ENCODE results near the gene CAMTA1. TPM values are rescaled to one million over a fixed set of nuclear protein-coding genes. Genes with fewer than 3 reads are reported as not detected.

CAMTA1 gene
- total RNA-seq, 1 donor from 2014 or later, result 67.9 TPM

DNA sequence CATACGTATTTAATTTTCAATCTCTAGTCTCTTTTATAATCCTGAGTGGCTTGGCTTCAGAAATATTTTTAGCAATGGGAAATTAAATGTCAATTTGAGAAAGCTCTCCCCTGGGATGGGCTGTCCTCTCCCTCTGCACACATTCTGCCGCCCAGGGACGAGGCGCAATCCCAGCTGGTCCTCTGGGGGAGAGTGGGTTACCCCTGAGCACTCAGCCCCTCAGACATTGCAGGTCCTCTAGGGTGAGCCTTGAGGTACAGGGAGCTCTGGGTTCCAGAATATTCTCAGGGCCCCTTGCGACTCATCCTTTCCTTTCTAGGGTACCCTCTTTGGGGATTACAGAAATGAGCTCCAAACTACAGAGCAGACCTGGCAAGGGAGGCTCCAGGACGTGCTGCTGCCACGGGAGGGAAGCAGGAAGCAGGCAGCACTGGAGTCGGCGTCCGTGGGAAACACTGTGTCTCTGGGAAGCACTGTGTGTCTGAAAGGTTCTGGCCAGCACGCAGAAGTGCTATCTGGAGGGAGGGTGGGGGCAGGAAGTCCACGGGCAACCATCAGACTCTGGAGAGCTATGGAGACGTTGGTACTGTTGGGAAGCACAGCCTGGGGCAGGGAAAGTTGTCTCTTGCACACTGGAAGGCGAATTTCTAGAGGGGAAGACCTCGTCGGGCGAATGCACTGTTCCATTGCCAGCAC lies 642.5 kb downstream of the CAMTA1 start:
- no peak for DNase-seq (ENCODE audit: low spot score)

DNA sequence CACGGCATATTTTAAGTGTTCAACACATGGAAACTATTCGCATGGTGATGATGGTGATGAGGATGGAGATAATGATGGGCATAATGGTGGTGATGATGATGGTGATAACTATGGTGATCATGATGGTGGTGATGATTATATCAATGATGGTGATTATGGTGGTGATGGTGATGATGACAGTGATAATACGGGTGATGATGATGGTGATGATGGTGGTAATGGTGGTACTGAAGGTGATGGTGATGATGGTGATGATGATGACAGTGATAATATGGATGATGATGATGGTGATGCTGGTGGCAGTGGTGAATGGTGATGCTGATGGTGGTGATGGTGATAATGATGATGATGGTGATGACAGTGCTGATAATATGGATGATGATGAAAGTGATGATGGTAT lies 644.0 kb downstream of the CAMTA1 start:
- DNase-seq (ENCODE audit: low spot score), result no peak

DNA sequence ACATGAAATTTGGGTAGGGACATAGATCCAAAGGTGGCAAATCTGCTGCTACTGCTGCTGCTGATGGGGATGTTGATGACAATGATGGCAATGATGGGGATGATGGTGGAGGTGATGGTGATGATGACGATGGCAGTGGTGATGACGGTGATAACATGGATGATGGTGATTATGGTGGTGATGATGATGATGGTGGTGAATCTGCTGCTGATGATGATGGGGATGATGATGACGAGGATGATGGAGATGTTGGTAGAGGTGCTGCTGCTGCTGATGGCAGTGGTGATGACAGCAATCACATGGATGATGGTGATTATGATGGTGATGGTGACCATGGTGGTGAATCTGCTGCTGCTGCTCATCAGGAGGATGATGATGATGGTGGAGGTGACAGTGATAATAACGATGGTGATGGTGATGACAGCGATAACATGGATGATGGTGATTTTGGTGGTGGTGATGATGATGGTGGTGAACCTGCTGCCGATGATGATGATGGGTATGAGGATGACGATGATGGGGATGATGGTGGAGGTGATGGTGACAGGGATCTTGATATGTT lies 644.9 kb downstream of the CAMTA1 start:
- no peak for DNase-seq (ENCODE audit: low spot score)

DNA sequence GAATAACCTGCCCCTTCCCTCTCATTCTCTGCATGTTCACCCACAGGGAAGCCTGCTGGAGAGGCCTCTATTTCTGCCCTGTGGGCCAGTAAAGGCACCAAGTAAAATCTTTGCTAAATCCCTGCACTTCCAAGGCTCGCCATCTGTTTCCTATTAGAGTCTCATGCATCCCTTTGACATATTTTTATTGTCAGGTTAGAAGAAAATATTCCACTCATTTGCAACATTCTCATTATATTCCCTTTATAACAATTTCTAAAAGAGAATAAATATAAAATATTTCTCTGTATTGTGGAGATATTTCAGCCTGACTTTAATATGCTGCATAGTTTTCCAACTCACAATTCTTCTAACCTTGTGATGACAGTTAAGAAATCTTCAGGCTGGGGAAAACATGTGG lies 645.4 kb downstream of the CAMTA1 start:
- no peak for DNase-seq (ENCODE audit: low spot score)

DNA sequence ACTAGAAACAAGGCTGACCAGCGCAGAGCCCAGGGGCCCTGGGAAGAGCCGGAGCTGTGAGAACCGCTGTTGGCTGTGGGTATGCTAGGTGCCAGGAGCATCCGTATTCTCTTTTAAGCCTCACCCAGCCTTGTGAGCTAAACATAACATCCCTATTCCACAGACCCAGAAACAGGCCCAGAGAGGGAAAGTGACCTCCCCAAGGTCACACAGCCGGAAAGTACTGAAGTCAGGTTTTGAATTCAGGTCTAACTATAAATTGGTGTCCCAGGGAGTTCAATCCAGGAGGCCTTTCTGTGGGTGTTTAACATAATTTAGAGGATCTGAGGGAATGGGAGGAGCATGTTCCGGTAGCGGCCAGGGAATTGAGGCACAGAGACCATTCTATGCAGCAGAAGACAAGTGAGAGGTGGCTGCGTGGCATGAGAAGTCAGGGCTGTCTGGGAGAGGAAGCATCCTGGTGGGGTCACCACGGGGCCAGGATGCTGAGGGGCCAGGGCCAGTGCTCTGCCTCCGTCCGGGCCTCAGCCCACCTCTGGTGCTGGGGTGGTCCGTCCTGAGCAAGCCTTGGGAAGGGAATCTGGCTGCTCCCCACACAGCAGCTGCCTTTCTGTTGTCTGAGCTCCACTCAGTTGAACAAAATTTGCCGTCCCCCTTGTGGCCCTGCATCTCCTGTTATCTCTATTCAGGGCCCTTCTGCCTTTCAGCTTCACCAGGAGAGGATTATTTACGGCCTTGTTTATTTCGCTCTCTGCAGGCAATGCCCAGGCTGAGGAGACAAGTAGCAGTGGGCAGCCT lies 647.0 kb downstream of the CAMTA1 start:
- DNase-seq (ENCODE audit: low spot score), result no peak

DNA sequence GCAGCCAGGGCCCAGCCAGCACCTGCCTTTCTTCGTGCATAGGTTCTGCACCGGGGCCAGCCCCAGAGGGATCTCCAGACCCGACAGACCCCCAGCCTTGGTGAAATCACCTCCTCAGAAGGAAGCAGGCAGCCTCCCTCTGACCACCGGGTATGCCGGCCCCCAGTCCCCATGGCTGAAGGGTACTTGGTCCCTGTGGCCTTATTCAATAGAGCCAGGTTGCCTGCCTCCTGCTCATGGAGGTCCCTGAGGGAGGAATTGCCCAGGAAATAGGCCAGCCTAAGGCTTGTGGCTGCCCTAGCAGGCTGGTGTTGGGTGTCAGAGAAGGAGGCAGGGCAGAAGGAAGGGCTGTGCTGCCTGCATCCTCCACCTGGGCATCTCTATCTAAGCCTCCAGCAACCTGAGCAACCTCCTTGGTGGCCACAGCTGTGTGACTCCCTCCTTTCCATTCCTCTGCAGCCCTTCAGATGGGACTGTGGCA lies 647.7 kb downstream of the CAMTA1 start:
- no peak for DNase-seq (ENCODE audit: low spot score)

DNA sequence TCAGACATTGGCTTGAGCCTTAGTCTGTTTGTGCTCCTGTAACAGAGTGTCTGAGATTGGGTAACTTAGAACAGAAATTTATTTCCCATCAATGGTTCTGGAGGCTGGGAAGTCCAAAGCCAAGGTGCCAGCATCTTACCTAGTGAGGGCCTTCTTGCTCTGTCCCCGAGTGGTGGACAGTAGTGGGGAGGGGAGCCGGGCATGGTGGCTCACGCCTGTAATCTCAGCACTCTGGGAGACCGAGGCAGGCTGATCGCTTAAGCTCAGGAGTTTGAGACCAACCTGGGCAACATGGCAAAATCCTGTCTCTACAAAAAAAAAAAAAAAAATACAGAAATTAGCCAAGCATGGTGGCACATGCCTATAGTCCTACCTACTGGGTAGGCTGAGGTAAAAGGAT lies 649.3 kb downstream of the CAMTA1 start:
- DNase-seq (ENCODE audit: low spot score), result no peak

DNA sequence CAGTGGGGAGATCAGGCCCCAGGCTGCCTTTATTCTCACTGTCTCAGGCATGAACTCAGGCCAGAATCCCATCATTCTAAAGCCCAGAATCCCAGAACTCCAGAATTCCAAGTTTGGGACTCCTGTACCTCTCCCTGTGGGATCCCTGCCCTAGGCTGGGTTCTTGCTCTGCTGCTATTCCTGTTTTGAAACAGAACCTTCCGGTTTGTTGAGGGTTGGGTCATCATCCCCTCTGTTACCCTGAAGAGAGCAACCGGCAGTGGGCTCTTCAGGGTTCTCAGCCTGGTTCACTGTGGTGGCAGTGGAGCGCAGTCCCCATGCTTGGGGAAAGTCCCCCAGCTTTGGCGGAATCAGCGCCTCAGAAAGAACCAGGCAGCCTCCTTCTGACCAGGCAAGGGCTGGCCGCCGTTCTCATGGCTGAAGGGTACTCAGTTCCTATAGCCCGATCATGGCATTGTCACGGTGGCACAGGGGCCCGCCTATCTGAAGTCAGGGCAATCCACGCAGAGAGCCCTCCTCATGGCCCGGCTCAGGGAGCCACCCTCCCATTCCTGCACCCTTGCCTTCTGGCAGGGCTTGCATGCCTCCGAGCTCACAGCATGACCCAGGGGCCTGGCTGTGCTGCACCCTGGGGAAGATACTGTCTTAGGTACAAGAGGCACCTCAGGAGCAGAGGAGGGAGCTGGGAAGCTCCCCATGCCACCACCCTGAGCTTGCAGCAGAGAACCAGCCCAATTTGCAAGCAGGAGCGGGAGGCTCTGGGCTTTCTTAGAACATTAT lies 650.2 kb downstream of the CAMTA1 start:
- DNase-seq (ENCODE audit: low spot score), result no peak

DNA sequence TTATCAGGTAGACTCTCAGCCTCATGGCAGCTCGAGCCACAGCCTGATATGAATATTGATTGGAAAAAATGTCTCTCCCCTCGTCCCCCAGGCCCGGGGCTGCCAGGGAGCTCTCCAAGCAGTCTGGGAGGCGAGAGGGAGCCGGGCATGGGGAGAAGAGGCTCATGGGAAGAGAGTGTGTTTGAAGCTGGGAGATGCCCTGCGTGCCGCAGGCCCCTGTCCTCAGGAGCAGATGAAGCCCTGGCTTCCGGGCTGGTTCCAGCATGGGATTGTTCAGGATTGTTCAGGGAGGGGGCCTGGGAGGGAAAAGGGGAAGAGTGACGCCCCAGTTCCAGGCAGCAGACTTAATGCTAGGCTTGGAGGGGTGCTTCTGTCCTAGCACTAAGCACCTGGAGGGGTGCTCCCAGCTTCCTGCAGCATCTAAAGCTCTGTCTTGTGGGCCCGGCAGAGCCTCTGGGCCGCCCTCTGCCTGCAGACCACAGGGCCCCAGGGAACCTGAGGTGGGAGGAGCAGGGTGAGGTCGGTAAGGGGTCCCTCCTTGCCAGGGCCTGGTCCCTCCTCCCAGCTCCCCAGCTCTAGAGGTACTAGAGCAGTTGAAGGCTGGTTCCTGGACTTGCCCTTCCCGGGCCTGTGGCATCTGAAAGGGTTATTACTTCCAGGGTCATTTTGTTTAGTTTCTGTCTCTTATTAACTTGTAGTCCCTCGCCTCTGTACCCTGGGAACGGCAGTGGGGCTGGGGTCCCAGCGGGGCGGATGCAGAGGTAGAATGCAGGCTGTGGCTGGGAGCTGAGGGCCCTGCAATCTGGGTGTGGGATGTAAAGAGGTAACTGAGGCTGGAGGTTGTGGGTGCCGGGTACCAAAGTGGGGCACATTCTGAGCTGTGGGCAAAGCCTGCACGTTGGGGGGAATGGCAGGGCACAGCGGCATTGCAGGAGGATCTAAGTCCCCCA lies 651.1 kb downstream of the CAMTA1 start:
- no peak for DNase-seq (ENCODE audit: low spot score)

DNA sequence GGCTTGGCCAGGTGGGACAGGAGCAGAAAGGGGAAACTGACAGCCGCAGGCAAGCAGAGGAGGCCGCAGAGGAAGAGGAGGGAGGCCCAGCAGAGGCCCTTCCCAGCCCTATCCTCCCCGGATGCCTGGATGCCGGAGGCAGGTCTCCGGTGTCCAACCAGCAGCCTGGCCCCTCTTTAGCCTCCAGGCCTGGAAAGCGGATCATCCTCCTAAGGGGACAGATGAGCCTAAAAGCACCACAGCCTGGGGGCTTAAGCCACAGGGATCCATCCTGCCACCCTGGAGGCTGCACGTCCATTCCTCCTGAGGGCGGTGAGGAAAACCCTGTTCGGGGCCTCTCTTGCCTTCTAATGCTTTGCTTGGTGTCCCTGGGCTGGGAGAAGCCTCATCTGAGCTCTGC lies 651.8 kb downstream of the CAMTA1 start:
- DNase-seq (ENCODE audit: low spot score), result no peak

DNA sequence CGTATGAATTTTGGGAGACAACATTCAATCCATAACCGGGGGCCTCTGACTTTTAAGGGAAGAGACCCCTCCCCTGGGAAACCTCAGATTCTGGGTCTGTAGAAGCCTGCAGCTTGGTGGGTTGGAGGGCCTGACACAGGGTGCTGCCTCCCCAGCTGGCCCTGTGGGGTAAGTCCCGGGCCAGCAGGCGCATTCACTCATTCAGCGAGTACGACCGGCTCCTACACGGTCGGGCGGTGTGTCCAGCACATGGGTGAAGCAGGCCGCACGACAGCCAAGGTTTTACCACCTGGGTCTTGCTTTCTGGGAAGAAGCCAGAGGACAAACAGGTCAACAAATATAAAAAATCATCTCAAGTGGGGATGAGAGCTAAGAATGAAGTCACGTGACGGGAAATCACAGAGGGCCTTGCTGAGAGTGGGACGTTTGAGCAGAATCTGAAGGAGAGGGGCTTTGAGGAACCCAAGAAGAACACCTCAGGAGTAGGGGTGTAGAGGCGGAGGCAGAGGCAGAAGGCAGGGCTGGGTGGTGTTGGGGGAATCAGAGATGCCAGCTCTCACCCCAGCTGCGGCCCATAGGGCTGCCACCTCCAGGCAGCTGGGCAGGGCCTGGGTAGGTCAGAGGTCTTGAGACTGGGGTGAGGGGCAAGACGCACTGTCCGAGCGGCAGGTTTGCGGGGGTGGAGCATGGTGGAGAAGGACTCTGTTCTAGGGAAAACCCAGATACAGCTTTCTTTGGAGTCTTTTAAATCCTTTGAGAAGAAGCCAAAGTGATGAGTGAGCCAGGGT lies 652.5 kb downstream of the CAMTA1 start:
- no peak for DNase-seq (ENCODE audit: low spot score)

DNA sequence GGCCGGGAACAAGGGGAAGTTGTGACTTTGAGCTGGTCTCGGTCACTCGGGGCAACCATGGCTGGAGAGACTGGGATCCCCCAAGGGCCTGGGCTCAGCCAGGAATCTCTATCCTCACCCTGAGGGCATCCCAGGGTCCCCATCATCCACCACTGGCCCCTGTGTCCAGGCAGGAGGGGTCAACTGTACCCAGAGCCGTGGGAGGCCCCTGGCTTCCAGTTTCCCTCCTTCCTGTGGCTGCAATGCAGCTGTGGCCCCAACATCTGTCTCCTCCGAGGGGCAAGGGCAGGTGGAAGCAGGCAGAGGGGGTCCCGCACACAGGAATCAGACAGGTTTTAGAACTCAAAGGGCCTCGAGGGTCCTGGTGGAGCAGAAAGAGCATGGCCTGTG lies 653.1 kb downstream of the CAMTA1 start:
- no peak for DNase-seq (ENCODE audit: low spot score)

DNA sequence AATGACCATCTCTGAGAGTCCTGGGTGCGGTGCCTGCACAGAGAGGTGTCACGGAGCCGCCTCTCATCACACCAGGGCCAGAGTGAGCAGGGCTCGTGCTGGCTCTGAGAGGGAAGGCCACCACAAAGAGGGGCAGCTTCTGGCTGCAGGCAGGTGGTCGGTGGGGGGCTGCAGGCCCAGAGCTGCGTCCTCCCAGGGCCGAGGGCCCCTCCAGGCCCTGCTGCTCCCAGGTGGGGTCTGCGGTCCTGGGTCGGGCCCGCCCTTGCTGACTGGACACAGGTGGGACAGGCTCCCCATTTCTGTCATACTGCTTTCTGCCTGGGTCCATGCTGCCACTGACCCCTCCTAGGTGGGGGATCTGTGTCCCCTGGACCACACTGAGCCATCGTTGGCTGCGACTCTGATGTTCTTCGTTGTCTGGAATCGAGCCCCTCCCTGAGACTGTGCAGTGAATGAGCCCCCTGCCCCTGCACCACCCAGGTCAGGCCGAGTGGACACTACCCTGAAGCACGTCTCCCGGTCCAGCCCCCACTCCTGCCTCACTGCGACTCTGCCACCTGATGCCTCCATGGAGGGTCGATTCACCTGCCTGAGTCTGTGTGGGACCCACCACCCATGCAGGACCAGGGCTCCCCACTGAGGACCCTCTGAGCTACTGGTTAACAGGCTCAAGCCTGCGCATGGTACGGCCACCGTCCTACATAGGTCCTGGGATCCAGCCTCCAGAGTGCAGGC lies 653.8 kb downstream of the CAMTA1 start:
- no peak for DNase-seq (ENCODE audit: low spot score)

DNA sequence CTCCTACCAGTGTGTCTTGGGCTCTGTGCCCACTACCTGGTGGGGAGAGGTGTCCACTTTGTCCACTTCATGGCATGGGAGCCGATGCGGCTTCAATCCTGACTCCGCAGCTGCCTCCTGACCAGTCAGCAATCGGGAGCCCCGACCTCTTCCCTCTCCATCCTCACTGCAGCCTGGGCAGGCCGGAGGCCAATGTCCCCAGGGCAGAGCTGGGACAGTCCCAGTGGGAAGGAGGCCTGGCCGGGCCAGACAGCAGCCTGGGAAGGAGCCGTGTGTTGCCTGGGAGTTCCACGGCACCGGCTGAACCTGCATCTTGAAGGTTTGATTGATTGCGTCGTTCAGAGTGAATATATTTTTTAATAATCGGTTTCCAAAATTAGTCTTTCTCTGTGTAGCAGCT lies 654.9 kb downstream of the CAMTA1 start:
- DNase-seq (ENCODE audit: low spot score), result no peak

DNA sequence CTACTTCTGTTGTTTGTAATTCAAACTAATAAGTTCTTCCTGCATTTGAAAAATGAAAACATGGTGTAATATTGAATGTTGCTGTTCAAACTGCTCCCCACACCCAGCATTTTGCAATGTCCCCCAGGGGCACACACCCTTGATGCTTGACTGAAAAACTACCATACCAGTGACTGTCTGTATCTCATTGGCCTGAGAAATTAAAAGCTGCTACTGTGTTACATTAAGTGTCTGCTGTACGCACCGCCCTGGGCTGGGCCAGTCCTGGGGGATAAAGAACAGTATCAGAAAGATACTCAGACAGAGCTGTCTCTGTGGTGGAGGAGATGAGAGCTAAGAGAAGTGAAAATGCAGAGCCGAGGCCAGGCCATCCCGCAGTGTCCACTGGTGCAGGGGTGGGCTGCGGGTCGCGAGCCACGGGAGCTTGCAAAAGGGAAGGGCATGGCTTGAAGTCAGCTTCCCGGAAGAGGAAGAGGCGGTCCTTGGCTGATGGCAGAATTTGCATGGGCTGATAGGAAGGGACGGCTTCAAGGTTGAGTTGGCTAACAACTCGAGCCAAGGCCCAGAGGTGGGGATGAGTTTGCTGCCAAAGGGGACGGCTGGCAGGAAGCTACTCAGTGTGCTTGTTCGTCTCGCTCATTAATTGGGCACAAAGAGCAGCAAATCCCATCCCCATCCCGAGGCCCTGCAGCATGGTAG lies 656.0 kb downstream of the CAMTA1 start:
- DNase-seq (ENCODE audit: low spot score), result no peak

DNA sequence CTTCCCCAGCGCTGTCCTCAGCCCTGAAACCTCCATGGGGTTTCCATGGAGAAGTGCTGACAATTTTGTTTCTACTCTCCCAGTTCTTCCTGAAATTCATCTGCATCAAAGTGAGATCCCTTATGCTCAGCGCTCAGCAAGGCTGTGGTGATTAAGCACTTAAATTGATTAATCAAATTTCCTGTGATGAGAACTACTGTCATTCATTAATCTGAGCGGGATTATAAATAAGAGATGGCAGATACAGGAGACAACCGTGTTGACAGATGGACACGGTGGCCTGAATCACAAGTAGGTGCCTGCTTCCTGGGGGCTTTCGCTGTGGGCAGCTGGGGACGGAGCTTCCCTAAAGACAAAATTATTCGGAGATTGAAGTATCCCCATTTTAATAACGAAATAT lies 656.8 kb downstream of the CAMTA1 start:
- no peak for DNase-seq (ENCODE audit: low spot score)

DNA sequence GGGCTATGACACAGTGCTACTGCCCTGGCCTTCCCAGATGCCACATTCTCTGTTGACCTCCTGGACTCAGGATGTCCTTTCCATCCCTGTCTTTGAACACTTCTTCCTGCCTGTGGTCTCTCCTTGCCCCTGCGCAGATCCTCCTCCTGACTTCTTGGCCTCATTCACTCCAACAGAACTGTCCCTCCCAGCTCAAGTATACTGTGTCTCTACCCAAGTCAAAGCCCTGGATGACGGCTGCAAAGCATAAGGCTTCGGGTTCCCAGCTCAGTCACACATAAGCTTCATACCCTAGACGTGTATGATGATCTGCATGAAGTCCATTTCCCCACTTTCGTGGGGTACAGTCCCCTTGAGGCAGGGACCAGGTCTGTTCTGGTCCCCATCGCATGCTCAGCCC lies 657.7 kb downstream of the CAMTA1 start:
- DNase-seq (ENCODE audit: low spot score), result no peak

DNA sequence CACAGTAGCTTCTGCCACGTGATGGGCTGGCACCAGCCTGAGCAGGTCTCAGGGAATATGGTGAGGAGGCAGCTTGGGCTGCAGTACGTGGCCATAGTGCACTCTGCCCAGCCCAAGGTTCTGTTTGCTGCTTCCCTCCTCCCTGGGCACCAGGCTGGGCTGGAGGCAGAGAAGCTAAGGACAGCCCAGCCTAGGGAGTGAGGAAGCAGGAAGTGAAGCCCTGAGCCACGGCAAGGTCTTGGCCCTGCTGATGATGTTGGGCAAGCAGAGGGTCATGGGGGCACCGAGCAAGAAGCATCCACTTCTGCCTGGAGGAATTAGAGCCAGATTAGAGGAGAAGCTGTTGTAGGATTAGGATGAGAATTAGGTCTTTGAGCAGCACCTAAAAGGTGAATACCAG lies 659.1 kb downstream of the CAMTA1 start:
- DNase-seq (ENCODE audit: low spot score), result no peak

DNA sequence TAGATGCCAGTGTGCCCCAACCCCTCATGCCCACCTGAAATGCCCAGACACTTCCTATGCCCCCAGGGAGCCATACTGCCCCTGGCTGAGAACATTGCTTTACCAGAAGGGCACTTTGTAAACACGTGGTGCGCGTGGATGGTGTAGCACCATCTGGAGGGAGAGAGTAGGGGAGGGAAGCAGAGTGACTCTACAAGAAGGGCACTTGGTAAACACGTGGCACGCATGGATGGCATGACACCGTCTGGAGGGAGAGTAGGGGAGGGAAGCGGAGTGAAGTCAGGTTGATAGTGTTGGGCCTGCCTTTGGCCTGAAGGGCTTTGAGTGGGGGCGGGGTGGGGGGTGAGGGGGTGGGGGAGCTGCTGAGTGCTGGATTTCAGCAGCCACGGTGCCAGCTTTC lies 661.8 kb downstream of the CAMTA1 start:
- DNase-seq (ENCODE audit: low spot score), result no peak

All from mucosa of gallbladder (tissue), 1 donor.